Ovary (tissue), 3 donors: Measurements from ENCODE around the gene PLPPR3.

Source experiments
- POLR2A ChIP-seq: fragments of 450-650 bp; IDR thresholded peaks from one replicate; pipeline ENCODE4 v1.6.1; 2017; ENCODE audit warnings: antibody characterized with exemption, mild to moderate bottlenecking, moderate library complexity
- TF ChIP-seq, protein P1 (sequence below), 3 donors: fragments of 450-650 bp in 2 of 3; fragments of 200-600 bp in 1 of 3; IDR thresholded peaks; one replicate each; pipeline versions ENCODE4 v1.5.1 to v1.8.0; 2016 to 2022; ENCODE audit warnings: antibody characterized with exemption in 3 of 3, mild to moderate bottlenecking in 1 of 3
- donor health status: DM: no; HTN: no; CAD: no.

DNA sequence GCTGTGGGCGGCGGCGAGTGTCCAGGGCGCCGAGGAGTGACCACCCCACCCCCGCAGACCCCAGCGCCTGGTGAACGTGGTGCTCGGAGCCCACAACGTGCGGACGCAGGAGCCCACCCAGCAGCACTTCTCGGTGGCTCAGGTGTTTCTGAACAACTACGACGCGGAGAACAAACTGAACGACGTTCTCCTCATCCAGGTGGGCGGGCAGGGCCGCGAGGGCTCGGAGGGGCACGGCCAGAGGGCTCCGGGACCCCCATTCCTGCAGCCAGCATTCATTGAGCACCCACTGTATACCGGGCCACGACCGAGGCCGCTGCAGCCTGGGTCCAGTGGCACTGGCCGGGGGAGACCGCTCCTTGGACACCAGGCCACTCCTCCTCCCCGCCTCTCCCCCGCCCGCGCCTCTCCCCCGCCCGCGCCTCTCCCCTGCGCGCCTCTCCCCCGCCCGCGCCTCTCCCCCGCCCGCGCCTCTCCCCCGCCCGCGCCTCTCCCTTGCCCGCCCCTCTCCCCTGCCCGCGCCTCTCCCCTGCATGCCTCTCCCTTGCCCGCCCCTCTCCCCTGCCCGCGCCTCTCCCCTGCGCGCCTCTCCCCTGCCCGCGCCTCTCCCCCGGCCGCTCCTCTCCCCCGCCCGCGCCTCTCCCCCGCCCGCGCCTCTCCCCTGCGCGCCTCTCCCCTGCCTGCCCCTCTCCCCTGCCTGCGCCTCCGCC lies 22.2 kb upstream of the PLPPR3 start:
- no peak for TF ChIP-seq POLR2A
- TF ChIP-seq, protein P1, sequence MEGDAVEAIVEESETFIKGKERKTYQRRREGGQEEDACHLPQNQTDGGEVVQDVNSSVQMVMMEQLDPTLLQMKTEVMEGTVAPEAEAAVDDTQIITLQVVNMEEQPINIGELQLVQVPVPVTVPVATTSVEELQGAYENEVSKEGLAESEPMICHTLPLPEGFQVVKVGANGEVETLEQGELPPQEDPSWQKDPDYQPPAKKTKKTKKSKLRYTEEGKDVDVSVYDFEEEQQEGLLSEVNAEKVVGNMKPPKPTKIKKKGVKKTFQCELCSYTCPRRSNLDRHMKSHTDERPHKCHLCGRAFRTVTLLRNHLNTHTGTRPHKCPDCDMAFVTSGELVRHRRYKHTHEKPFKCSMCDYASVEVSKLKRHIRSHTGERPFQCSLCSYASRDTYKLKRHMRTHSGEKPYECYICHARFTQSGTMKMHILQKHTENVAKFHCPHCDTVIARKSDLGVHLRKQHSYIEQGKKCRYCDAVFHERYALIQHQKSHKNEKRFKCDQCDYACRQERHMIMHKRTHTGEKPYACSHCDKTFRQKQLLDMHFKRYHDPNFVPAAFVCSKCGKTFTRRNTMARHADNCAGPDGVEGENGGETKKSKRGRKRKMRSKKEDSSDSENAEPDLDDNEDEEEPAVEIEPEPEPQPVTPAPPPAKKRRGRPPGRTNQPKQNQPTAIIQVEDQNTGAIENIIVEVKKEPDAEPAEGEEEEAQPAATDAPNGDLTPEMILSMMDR (IDR thresholded peaks at IDR 0.05): no peak
